Neural progenitor cell (in vitro differentiated cells): ENCODE results near the gene ANKRD34A.

ENCODE experiments used
- CTCF ChIP-seq: fragments of 200-600 bp; sonication (generic); IDR thresholded peaks from 2 replicates; pipeline ENCODE4 v1.5.1; 2017; ENCODE audit warnings: antibody characterized with exemption, mild to moderate bottlenecking
- EZH2 ChIP-seq: fragments of 200-600 bp; sonication (generic); IDR thresholded peaks from 2 replicates; pipeline ENCODE4 v1.6.1; 2017; ENCODE audit warnings: antibody characterized with exemption, mild to moderate bottlenecking, moderate library complexity
- EZH2phosphoT487 ChIP-seq: fragments of 200-600 bp; sonication (generic); IDR thresholded peaks from 2 replicates; pipeline ENCODE4 v1.6.1; 2017; ENCODE audit warnings: antibody characterized with exemption

DNA sequence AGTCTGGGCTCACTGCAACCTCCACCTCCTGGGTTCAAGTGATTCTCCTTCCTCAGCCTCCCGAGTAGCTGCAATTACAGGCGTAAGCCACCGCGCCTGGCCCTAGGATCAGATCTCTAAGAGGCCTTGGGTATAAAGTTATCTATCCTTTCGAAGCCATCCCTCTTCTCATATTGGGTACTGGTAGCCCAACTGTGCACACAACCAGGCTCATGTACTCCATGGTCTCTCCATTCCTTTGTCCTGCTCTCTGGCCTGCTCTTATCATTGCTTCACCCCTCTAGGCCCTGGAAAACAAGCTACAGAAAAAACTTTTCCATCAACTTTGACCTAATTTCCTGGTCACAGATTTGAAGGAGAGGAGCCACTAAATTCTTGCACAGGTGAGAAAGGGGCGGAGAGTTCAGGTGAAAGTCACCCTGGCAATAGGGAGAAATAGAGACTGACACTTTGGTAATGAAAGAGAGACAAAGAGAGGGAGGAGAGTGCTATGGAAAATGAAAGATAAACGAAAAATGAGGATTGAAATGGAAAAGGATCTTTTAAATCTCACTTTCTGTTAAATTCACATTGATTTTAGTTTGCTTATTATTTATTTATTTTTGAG is 26.0 kb upstream of the ANKRD34A start:
- no peak for TF ChIP-seq EZH2
- no peak for TF ChIP-seq CTCF
- no peak for TF ChIP-seq EZH2phosphoT487
